Ovary (tissue), 9 donors: ENCODE results near the gene ZNFX1. TPM values are rescaled to one million over a fixed set of nuclear protein-coding genes. Genes with fewer than 3 reads are reported as not detected.
A peak's percentile ranks its signal among the peaks of the same experiment; 100 is the strongest.

Experiments used
- DNase-seq, 5 donors: peaks; one replicate each; pipeline ENCODE4 v3.0.0-alpha.2; 2019 to 2020
- H3K27ac ChIP-seq, 2 donors: fragments of 200-600 bp; one replicate each; pipeline versions ENCODE4 v1.5.1 to v1.8.0; 2019 to 2022
- H3K27me3 ChIP-seq: fragments of 200-600 bp; one replicate; pipeline ENCODE4 v1.8.0; 2022
- H3K36me3 ChIP-seq: fragments of 200-600 bp; sonication (generic); one replicate; pipeline ENCODE4 v1.5.1; 2019
- H3K4me1 ChIP-seq: one replicate; pipeline ENCODE4 v1.8.1; 2013; ENCODE audit warnings: mild to moderate bottlenecking, moderate library complexity; ENCODE audit not compliant: insufficient read depth
- H3K4me3 ChIP-seq: fragments of 200-600 bp; sonication (generic); one replicate; pipeline ENCODE4 v1.5.1; 2017
- H3K9me3 ChIP-seq, 2 donors: fragments of 200-600 bp in 1 of 2; sonication (generic) in 1 of 2; one replicate each; pipeline versions ENCODE4 v1.5.1 to v1.8.1; 2013 to 2019; ENCODE audit warnings: mild to moderate bottlenecking in 1 of 2, moderate library complexity in 1 of 2
- EP300 ChIP-seq: sonication (generic); formaldehyde crosslinking; IDR thresholded peaks from one replicate; pipeline ENCODE4 v1.6.1; 2017; ENCODE audit warnings: antibody characterized with exemption
- POLR2A ChIP-seq: fragments of 450-650 bp; IDR thresholded peaks from one replicate; pipeline ENCODE4 v1.6.1; 2017; ENCODE audit warnings: antibody characterized with exemption, mild to moderate bottlenecking, moderate library complexity
- WGBS, 3 donors: extraction: QIAGEN DNeasy Blood & Tissue Kit in 1 of 3; methylation state at CpG; one replicate each; pipeline versions ENCODE4 v1.1.5 to v1.1.7; 2013 to 2017; 5-methylcytosine and 5-hydroxymethylcytosine counted together
- intact Hi-C, 4 donors: fragments of 100-400 bp; cut with DNase I; formaldehyde crosslinking; loops; one replicate each; pipeline versions ENCODE4 v1.11.0 to v1.15.1; 2022 to 2023
- polyA plus RNA-seq, 2 donors: library from polyadenylated mRNA; stranded (reverse); fragments of 200-250 nt in 1 of 2; fragments of 350-450 nt in 1 of 2; fragmentation: Illumina TruSeq in 1 of 2; extraction: RNeasy Lipid Tissue Mini Kit (QIAGEN cat#74804) in 1 of 2; gene quantifications; one replicate each; pipeline ENCODE4 v1.2.3, GENCODE V29; 2013 to 2014
- total RNA-seq, 7 donors: library from RNA; depleted of rRNA in 2 of 7; stranded (reverse); fragments of >200 nt in 2 of 7; fragmentation: NEBNext Ultra II Directional in 3 of 7; extraction: Animal tissue kit (Norgen Biotek cat#: 25700) in 3 of 7; gene quantifications; one replicate each; pipeline versions ENCODE4 v1.1.0 to v1.2.4, GENCODE V29; 2016 to 2023
- TF ChIP-seq, protein P1 (sequence below), 3 donors: fragments of 450-650 bp in 2 of 3; fragments of 200-600 bp in 1 of 3; IDR thresholded peaks; one replicate each; pipeline versions ENCODE4 v1.5.1 to v1.8.0; 2016 to 2022; ENCODE audit warnings: antibody characterized with exemption in 3 of 3, mild to moderate bottlenecking in 1 of 3
- donor health status: DM: no; HTN: no; CAD: no; lungs with moderate emphysema.
- donor health status: DM: no; HTN: no; CAD: no.
- donor health status: Bipolar disorder and iron deficiency.
- donor health status: DM: yes; HTN: yes; CAD: no.
- donor health status: DM: no; HTN: no; CAD: no.
- donor health status: DM: yes; HTN: yes; CAD: no.

ZNFX1 gene
- total and polyA plus RNA-seq, 9 donors, result 9.2 to 38.1 (median 23.5) TPM

GRCh38 chr20:49281059-49281912 is 3.4 kb upstream of the ZNFX1 start:
- no peak overlapping the region for H3K27ac ChIP-seq

GRCh38 chr20:49280463-49281058 is 2.7 kb upstream of the ZNFX1 start:
- Histone ChIP-seq H3K27ac (no peak overlapping the region), H3K9me3 (peaks cover 0 to 23% of the 10 kb centered on the region in 2 donors), H3K36me3 (no peaks in the 10 kb centered on the region), H3K4me1 (peaks cover 14% of the 10 kb centered on the region), H3K4me3 (no peak overlapping the region), H3K27me3 (no peaks in the 10 kb centered on the region)
- no peak for TF ChIP-seq EP300
- no peak for TF ChIP-seq POLR2A
- TF ChIP-seq, protein P1, sequence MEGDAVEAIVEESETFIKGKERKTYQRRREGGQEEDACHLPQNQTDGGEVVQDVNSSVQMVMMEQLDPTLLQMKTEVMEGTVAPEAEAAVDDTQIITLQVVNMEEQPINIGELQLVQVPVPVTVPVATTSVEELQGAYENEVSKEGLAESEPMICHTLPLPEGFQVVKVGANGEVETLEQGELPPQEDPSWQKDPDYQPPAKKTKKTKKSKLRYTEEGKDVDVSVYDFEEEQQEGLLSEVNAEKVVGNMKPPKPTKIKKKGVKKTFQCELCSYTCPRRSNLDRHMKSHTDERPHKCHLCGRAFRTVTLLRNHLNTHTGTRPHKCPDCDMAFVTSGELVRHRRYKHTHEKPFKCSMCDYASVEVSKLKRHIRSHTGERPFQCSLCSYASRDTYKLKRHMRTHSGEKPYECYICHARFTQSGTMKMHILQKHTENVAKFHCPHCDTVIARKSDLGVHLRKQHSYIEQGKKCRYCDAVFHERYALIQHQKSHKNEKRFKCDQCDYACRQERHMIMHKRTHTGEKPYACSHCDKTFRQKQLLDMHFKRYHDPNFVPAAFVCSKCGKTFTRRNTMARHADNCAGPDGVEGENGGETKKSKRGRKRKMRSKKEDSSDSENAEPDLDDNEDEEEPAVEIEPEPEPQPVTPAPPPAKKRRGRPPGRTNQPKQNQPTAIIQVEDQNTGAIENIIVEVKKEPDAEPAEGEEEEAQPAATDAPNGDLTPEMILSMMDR (IDR thresholded peaks at IDR 0.05), result no peak
- intact Hi-C loops, result no loop called here
- no peak for DNase-seq
- WGBS, 3 donors, result 57 to 65% (median 62%) methylated on average over 6 of the region's 6 CpGs

More at GRCh38 chr20:49281059-49281912, 3.4 kb upstream of the ZNFX1 start:
- intact Hi-C loops, result no loop called here
- no peak overlapping the region for H3K4me3 ChIP-seq
- H3K36me3 ChIP-seq, result no peaks in the 10 kb centered on the region
- H3K4me1 ChIP-seq, result peaks cover 14% of the 10 kb centered on the region
- TF ChIP-seq POLR2A (no peak), EP300 (no peak)
- TF ChIP-seq, protein P1 (IDR thresholded peaks at IDR 0.05), result no peak
- peaks cover 0 to 27% of the 10 kb centered on the region in 2 donors for H3K9me3 ChIP-seq
- WGBS, 3 donors, result 78 to 85% (median 79%) methylated on average over 13 of the region's 13 CpGs
- DNase-seq, result no peak
- no peaks in the 10 kb centered on the region for H3K27me3 ChIP-seq

GRCh38 chr20:49279677-49280462 is 2.0 kb upstream of the ZNFX1 start:
- TF ChIP-seq, protein P1 (IDR thresholded peaks at IDR 0.05), result no peak
- no peak for TF ChIP-seq POLR2A
- TF ChIP-seq EP300, result no peak
- WGBS, 3 donors, result 55 to 64% (median 62%) methylated on average over 7 of the region's 7 CpGs
- peak overlapping the region; percentile 58 for H3K4me3 ChIP-seq
- no peaks in the 10 kb centered on the region for H3K27me3 ChIP-seq
- intact Hi-C loops, result loop anchor here in 1 of 4 donors (10.0 kb wide), 1 partner anchor 55 kb away; no protein-coding TSS in a partner anchor
- H3K27ac ChIP-seq, result peak overlapping the region in 1 of 2 donors; percentile 98
- H3K9me3 ChIP-seq, result peaks cover 0 to 20% of the 10 kb centered on the region in 2 donors
- H3K36me3 ChIP-seq, result no peaks in the 10 kb centered on the region
- H3K4me1 ChIP-seq, result peaks cover 15% of the 10 kb centered on the region
- DNase-seq, result no peak
